Astrocyte (in vitro differentiated cells and primary cell): Measurements from ENCODE around the gene RPL12. TPM values are rescaled to one million over a fixed set of nuclear protein-coding genes. Genes with fewer than 3 reads are reported as not detected.

Source experiments
- DNase-seq: peaks from one replicate; pipeline ENCODE4 v3.0.0-alpha.2; 2010; ENCODE audit warnings: low read depth
- FAIRE-seq: peaks from 2 replicates; lab custom pipeline; 2011; peaks lifted over from hg19 to GRCh38; lab: Jason Lieb, UNC
- H2AFZ ChIP-seq: 2 replicates; pipeline ENCODE4 v1.6.0; 2012; ENCODE audit warnings: low read depth, low read length, inconsistent platforms
- H3K27ac ChIP-seq: 2 replicates; pipeline ENCODE4 v1.5.1; 2011; ENCODE audit warnings: low read depth, low read length, inconsistent platforms
- H3K27me3 ChIP-seq: 2 replicates; pipeline ENCODE4 v1.6.0; 2011; ENCODE audit warnings: low read length, inconsistent platforms; ENCODE audit not compliant: insufficient read depth
- H3K36me3 ChIP-seq: 2 replicates; pipeline ENCODE4 v1.5.1; 2011; ENCODE audit warnings: low read length, inconsistent platforms; ENCODE audit not compliant: insufficient read depth
- H3K4me1 ChIP-seq: 2 replicates; pipeline ENCODE4 v1.5.1; 2011; ENCODE audit warnings: low read length, inconsistent platforms; ENCODE audit not compliant: insufficient read depth
- H3K4me2 ChIP-seq: 2 replicates; pipeline ENCODE4 v1.6.0; 2012; ENCODE audit warnings: low read length, inconsistent platforms
- H3K4me3 ChIP-seq: 2 replicates; pipeline ENCODE4 v1.5.1; 2011; ENCODE audit warnings: low read depth, mild to moderate bottlenecking, low read length, inconsistent platforms; ENCODE audit not compliant: insufficient read depth
- H3K79me2 ChIP-seq: 2 replicates; pipeline ENCODE4 v1.6.0; 2012; ENCODE audit warnings: mild to moderate bottlenecking, low read length, inconsistent platforms; ENCODE audit not compliant: insufficient read depth
- H3K9ac ChIP-seq: 2 replicates; pipeline ENCODE4 v1.6.0; 2012; ENCODE audit warnings: mild to moderate bottlenecking, low read length, inconsistent platforms
- H3K9me3 ChIP-seq: 2 replicates; pipeline ENCODE4 v1.5.1; 2012; ENCODE audit warnings: low read depth, mild to moderate bottlenecking, low read length, inconsistent platforms; ENCODE audit not compliant: insufficient read depth
- H4K20me1 ChIP-seq: 2 replicates; pipeline ENCODE4 v1.6.0; 2012; ENCODE audit warnings: low read length, inconsistent platforms; ENCODE audit not compliant: insufficient read depth
- H3K27ac Mint-ChIP-seq: one replicate; pipeline ENCODE4 v1.8.0; 2021; ENCODE audit warnings: mild to moderate bottlenecking, mixed read lengths; ENCODE audit not compliant: unreplicated experiment
- H3K27me3 Mint-ChIP-seq: one replicate; pipeline ENCODE4 v1.8.0; 2021; ENCODE audit warnings: low read depth, mixed read lengths; ENCODE audit not compliant: unreplicated experiment
- H3K36me3 Mint-ChIP-seq: one replicate; pipeline ENCODE4 v1.8.0; 2021; ENCODE audit warnings: low read depth, mixed read lengths; ENCODE audit not compliant: unreplicated experiment
- H3K4me1 Mint-ChIP-seq: one replicate; pipeline ENCODE4 v1.8.0; 2021; ENCODE audit warnings: low read depth, mixed read lengths; ENCODE audit not compliant: unreplicated experiment
- H3K4me3 Mint-ChIP-seq: one replicate; pipeline ENCODE4 v1.8.0; 2021; ENCODE audit warnings: mild to moderate bottlenecking, moderate library complexity, mixed read lengths; ENCODE audit not compliant: unreplicated experiment
- H3K9me3 Mint-ChIP-seq: one replicate; pipeline ENCODE4 v1.8.0; 2021; ENCODE audit warnings: mild to moderate bottlenecking, mixed read lengths; ENCODE audit not compliant: unreplicated experiment
- EZH2 ChIP-seq: IDR thresholded peaks from 2 replicates; pipeline ENCODE4 v1.6.1; 2012; ENCODE audit warnings: mild to moderate bottlenecking, low read length, inconsistent platforms; ENCODE audit not compliant: insufficient read depth
- total RNA-seq: library from RNA; stranded (reverse); gene quantifications from 2 replicates; pipeline ENCODE4 v1.2.1, GENCODE V29; 2021
- TF ChIP-seq, protein P1 (sequence below): IDR thresholded peaks from 2 replicates; pipeline ENCODE4 v1.5.1; 2011; ENCODE audit warnings: low read depth, mild to moderate bottlenecking, inconsistent platforms, low read length, moderate library complexity; ENCODE audit not compliant: insufficient read depth

Gene RPL12
- total RNA-seq, 1 donor from 2014 or later, result 1,189 TPM

GRCh38 chr9:127437497-127438264 is 13.5 kb downstream of the RPL12 start:
- no peak for TF ChIP-seq EZH2
- TF ChIP-seq, protein P1, sequence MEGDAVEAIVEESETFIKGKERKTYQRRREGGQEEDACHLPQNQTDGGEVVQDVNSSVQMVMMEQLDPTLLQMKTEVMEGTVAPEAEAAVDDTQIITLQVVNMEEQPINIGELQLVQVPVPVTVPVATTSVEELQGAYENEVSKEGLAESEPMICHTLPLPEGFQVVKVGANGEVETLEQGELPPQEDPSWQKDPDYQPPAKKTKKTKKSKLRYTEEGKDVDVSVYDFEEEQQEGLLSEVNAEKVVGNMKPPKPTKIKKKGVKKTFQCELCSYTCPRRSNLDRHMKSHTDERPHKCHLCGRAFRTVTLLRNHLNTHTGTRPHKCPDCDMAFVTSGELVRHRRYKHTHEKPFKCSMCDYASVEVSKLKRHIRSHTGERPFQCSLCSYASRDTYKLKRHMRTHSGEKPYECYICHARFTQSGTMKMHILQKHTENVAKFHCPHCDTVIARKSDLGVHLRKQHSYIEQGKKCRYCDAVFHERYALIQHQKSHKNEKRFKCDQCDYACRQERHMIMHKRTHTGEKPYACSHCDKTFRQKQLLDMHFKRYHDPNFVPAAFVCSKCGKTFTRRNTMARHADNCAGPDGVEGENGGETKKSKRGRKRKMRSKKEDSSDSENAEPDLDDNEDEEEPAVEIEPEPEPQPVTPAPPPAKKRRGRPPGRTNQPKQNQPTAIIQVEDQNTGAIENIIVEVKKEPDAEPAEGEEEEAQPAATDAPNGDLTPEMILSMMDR, result no peak
- Mint-ChIP-seq H3K27ac (no peak overlapping the region), H3K4me1 (no peaks in the 10 kb centered on the region), H3K9me3 (no peaks in the 10 kb centered on the region), H3K4me3 (no peak overlapping the region), H3K36me3 (peaks cover 45% of the 10 kb centered on the region), H3K27me3 (no peaks in the 10 kb centered on the region)
- Histone ChIP-seq H3K4me1 (no peaks in the 10 kb centered on the region), H4K20me1 (peaks cover 39% of the 10 kb centered on the region), H3K9ac (no peak overlapping the region), H3K27ac (no peak overlapping the region), H3K36me3 (peaks cover 64% of the 10 kb centered on the region), H3K79me2 (peaks cover 3% of the 10 kb centered on the region), H3K27me3 (no peaks in the 10 kb centered on the region), H2AFZ (no peak overlapping the region), H3K9me3 (no peaks in the 10 kb centered on the region), H3K4me2 (no peak overlapping the region), H3K4me3 (no peak overlapping the region)
- no peak for FAIRE-seq
- DNase-seq, result no peak

- no peak for DNase-seq
- Histone ChIP-seq H3K4me2 (no peak overlapping the region), H2AFZ (no peak overlapping the region), H3K27me3 (no peaks in the 10 kb centered on the region), H3K79me2 (peaks cover 36% of the 10 kb centered on the region), H3K27ac (no peak overlapping the region), H3K9me3 (no peaks in the 10 kb centered on the region), H3K4me1 (peaks cover 3% of the 10 kb centered on the region), H4K20me1 (peaks cover 68% of the 10 kb centered on the region), H3K9ac (no peak overlapping the region), H3K36me3 (peaks cover 37% of the 10 kb centered on the region), H3K4me3 (no peak overlapping the region)
- H3K4me1 Mint-ChIP-seq, result peaks cover 14% of the 10 kb centered on the region
- no peak for TF ChIP-seq EZH2
- TF ChIP-seq, protein P1, result no peak
- no peak overlapping the region for H3K27ac Mint-ChIP-seq
- no peaks in the 10 kb centered on the region for H3K27me3 Mint-ChIP-seq
- peaks cover 22% of the 10 kb centered on the region for H3K36me3 Mint-ChIP-seq
- no peak for FAIRE-seq
- H3K4me3 Mint-ChIP-seq, result no peak overlapping the region
- H3K9me3 Mint-ChIP-seq, result no peaks in the 10 kb centered on the region
These were observed 20.8 kb downstream of the RPL12 start for GRCh38 chr9:127430415-127430814.

GRCh38 chr9:127428348-127428747 is 22.9 kb downstream of the RPL12 start:
- Histone ChIP-seq H3K4me1 (peaks cover 9% of the 10 kb centered on the region), H3K36me3 (peaks cover 19% of the 10 kb centered on the region), H4K20me1 (peaks cover 60% of the 10 kb centered on the region), H3K79me2 (peaks cover 48% of the 10 kb centered on the region), H3K4me2 (no peak overlapping the region), H3K9me3 (no peaks in the 10 kb centered on the region), H3K9ac (no peak overlapping the region), H3K27ac (no peak overlapping the region), H3K27me3 (no peaks in the 10 kb centered on the region), H3K4me3 (no peak overlapping the region), H2AFZ (no peak overlapping the region)
- no peak for DNase-seq
- no peaks in the 10 kb centered on the region for H3K9me3 Mint-ChIP-seq
- H3K27ac Mint-ChIP-seq, result no peak overlapping the region
- H3K4me1 Mint-ChIP-seq, result peaks cover 20% of the 10 kb centered on the region
- FAIRE-seq, result no peak
- H3K27me3 Mint-ChIP-seq, result no peaks in the 10 kb centered on the region
- H3K36me3 Mint-ChIP-seq, result peaks cover 9% of the 10 kb centered on the region
- no peak overlapping the region for H3K4me3 Mint-ChIP-seq
- TF ChIP-seq EZH2, result no peak
- TF ChIP-seq, protein P1, result no peak
